Measurements from ENCODE around the gene ACP4. TPM values are rescaled to one million over a fixed set of nuclear protein-coding genes. Genes with fewer than 3 reads are reported as not detected.

ACP4 gene
- total and polyA plus RNA-seq, 2 donors (not counting 1 experiment from before 2014, with no cell fraction given): not detected

GRCh38 chr19:50833117-50833801 lies 43.0 kb downstream of the ACP4 start, which contains the start of gene KLK15:
Gene KLK15 (minus strand): TSS chr19:50833574. CDS start chr19:50831492, 2,082 bp downstream.
- ChIA-PET POLR2A (no interaction called here), CTCF (interaction anchor here (1.4 kb wide), 1 partner anchor 89 kb away, joined by 3 read pairs; no protein-coding TSS in a partner anchor)
- Histone ChIP-seq H3K9ac (ENCODE audit: low read length) (no peak within 1 kb of the TSS), H3K9me3 (ENCODE audit: control extremely low read depth in 1 of 3, control insufficient read depth in 2 of 3, insufficient read depth in 1 of 3, low read length in 2 of 3) (peaks cover 0 to 5% (median 0%) of the 10 kb centered on the region in 3 donors), H2AFZ (ENCODE audit: insufficient read depth, low read depth, low read length, poor library complexity, severe bottlenecking) (no peak within 1 kb of the TSS), H3K4me3 (ENCODE audit: control extremely low read depth in 1 of 5, extremely low read depth in 1 of 5, insufficient read depth in 1 of 5, low read depth in 2 of 5, low read length in 4 of 5) (no peak within 1 kb of the TSS), H3K79me2 (ENCODE audit: control insufficient read depth, insufficient read depth, low read length) (no peaks in the 10 kb centered on the region), H4K20me1 (ENCODE audit: control insufficient read depth, insufficient read depth, low read length, poor library complexity, severe bottlenecking) (no peaks in the 10 kb centered on the region), H3K36me3 (replicated peaks in 1 of 2; ENCODE audit: control extremely low read depth in 1 of 2, control insufficient read depth in 1 of 2, extremely low read depth in 1 of 2, insufficient read depth in 2 of 2, low read length in 1 of 2) (no peaks in the 10 kb centered on the region), H3K27ac (ENCODE audit: low read length in 2 of 2) (no peak within 1 kb of the TSS), H3K4me1 (ENCODE audit: control insufficient read depth in 2 of 2, insufficient read depth in 2 of 2, low read length in 2 of 2) (peaks cover 11 to 14% of the 10 kb centered on the region in 2 donors), H3K27me3 (replicated peaks in 1 of 4; ENCODE audit: control extremely low read depth in 1 of 4, control insufficient read depth in 3 of 4, insufficient read depth in 4 of 4, low read length in 3 of 4) (peaks cover 0 to 48% (median 2%) of the 10 kb centered on the region in 4 experiments), H3K4me2 (replicated peaks; ENCODE audit: low read depth, low read length, poor library complexity, severe bottlenecking) (no peak within 1 kb of the TSS)
- TF ChIP-seq, protein P1, sequence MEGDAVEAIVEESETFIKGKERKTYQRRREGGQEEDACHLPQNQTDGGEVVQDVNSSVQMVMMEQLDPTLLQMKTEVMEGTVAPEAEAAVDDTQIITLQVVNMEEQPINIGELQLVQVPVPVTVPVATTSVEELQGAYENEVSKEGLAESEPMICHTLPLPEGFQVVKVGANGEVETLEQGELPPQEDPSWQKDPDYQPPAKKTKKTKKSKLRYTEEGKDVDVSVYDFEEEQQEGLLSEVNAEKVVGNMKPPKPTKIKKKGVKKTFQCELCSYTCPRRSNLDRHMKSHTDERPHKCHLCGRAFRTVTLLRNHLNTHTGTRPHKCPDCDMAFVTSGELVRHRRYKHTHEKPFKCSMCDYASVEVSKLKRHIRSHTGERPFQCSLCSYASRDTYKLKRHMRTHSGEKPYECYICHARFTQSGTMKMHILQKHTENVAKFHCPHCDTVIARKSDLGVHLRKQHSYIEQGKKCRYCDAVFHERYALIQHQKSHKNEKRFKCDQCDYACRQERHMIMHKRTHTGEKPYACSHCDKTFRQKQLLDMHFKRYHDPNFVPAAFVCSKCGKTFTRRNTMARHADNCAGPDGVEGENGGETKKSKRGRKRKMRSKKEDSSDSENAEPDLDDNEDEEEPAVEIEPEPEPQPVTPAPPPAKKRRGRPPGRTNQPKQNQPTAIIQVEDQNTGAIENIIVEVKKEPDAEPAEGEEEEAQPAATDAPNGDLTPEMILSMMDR (IDR thresholded peaks at IDR 0.05): no peak
- TF ChIP-seq EZH2 (IDR thresholded peaks at IDR 0.05; ENCODE audit: borderline replicate concordance, insufficient read depth, low read depth, low read length, poor library complexity, severe bottlenecking): no peak
- WGBS (ENCODE audit: insufficient coverage): 80% methylated on average over 7 of the region's 8 CpGs
- Mint-ChIP-seq H3K4me3 (no peak within 1 kb of the TSS), H3K4me1 (peaks cover 25% of the 10 kb centered on the region), H3K27me3 (peaks cover 45% of the 10 kb centered on the region), H3K9me3 (ENCODE audit: insufficient read depth) (no peaks in the 10 kb centered on the region), H3K27ac (no peak within 1 kb of the TSS)
- DNase-seq (no peak), ATAC-seq (ENCODE audit: low read depth) (no peak)
- intact Hi-C loops (cut with micrococcal nuclease): no loop called here

DNA sequence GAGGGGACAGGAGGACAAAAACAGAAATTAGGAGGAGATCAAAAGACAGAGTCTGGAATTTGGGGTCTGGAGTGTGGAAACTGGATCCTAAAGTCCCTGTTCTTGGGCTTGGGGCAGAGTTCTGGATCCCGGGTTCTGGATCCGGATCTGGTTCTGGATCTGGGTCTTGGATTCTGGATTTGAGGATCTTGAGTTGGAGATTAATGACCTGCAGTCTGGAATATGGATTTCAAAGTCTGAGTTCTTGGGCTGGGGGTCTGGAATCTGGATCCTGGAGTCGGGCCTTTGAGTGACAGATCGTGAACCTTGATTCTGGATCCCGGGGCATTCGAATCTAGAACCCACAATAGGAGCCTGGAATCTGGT lies 43.6 kb downstream of the ACP4 start:
- Histone ChIP-seq H3K4me3 (ENCODE audit: control extremely low read depth in 1 of 5, extremely low read depth in 1 of 5, insufficient read depth in 1 of 5, low read depth in 2 of 5, low read length in 4 of 5) (no peak overlapping the region), H3K27me3 (replicated peaks in 1 of 4; ENCODE audit: control extremely low read depth in 1 of 4, control insufficient read depth in 3 of 4, insufficient read depth in 4 of 4, low read length in 3 of 4) (peaks cover 0 to 48% (median 2%) of the 10 kb centered on the region in 4 experiments), H4K20me1 (ENCODE audit: control insufficient read depth, insufficient read depth, low read length, poor library complexity, severe bottlenecking) (no peaks in the 10 kb centered on the region), H3K27ac (ENCODE audit: low read length in 2 of 2) (no peak overlapping the region), H3K9me3 (ENCODE audit: control extremely low read depth in 1 of 3, control insufficient read depth in 2 of 3, insufficient read depth in 1 of 3, low read length in 2 of 3) (peaks cover 0 to 5% (median 0%) of the 10 kb centered on the region in 3 donors), H2AFZ (ENCODE audit: insufficient read depth, low read depth, low read length, poor library complexity, severe bottlenecking) (no peak overlapping the region), H3K4me1 (ENCODE audit: control insufficient read depth in 2 of 2, insufficient read depth in 2 of 2, low read length in 2 of 2) (peaks cover 11 to 14% of the 10 kb centered on the region in 2 donors), H3K36me3 (replicated peaks in 1 of 2; ENCODE audit: control extremely low read depth in 1 of 2, control insufficient read depth in 1 of 2, extremely low read depth in 1 of 2, insufficient read depth in 2 of 2, low read length in 1 of 2) (no peaks in the 10 kb centered on the region), H3K79me2 (ENCODE audit: control insufficient read depth, insufficient read depth, low read length) (no peaks in the 10 kb centered on the region), H3K4me2 (replicated peaks; ENCODE audit: low read depth, low read length, poor library complexity, severe bottlenecking) (no peak overlapping the region), H3K9ac (ENCODE audit: low read length) (no peak overlapping the region)
- WGBS (ENCODE audit: insufficient coverage): 98% methylated on average over 6 of the region's 6 CpGs
- H3K4me3 Mint-ChIP-seq: no peak overlapping the region
- peaks cover 26% of the 10 kb centered on the region for H3K4me1 Mint-ChIP-seq
- peaks cover 47% of the 10 kb centered on the region for H3K27me3 Mint-ChIP-seq
- no peak for TF ChIP-seq EZH2 (IDR thresholded peaks at IDR 0.05; ENCODE audit: borderline replicate concordance, insufficient read depth, low read depth, low read length, poor library complexity, severe bottlenecking)
- TF ChIP-seq, protein P1 (IDR thresholded peaks at IDR 0.05): no peak
- ChIA-PET POLR2A (no interaction called here), CTCF (no interaction called here)
- DNase-seq (no peak), ATAC-seq (ENCODE audit: low read depth) (no peak)
- H3K27ac Mint-ChIP-seq: no peak overlapping the region
- H3K9me3 Mint-ChIP-seq (ENCODE audit: insufficient read depth): no peaks in the 10 kb centered on the region
- intact Hi-C loops (cut with micrococcal nuclease): loop anchor here (2.0 kb wide), 1 partner anchor 29 kb away; no protein-coding TSS in a partner anchor
